Endothelial cell of hepatic sinusoid (primary cell): ENCODE measurements around the gene SNAPC4.

Source experiments
- in situ Hi-C: cut with HindIII; loops from 2 replicates; pipeline ENCODE4 v1.10.0; 2017; ENCODE audit warnings: low sequenced_read_pairs

The SNAPC4 gene

GRCh38 chr9:136373300-136374182 lies 26.4 kb downstream of the SNAPC4 start, which contains the start of gene CARD9:
Gene CARD9, minus strand, starts transcription at chr9:136373669. Its CDS starts 1,591 bp downstream, at chr9:136372078.
- in situ Hi-C loops = no loop called here

- in situ Hi-C loops = no loop called here
Observed at GRCh38 chr9:136372561-136373299, 27.2 kb downstream of the SNAPC4 start.

DNA sequence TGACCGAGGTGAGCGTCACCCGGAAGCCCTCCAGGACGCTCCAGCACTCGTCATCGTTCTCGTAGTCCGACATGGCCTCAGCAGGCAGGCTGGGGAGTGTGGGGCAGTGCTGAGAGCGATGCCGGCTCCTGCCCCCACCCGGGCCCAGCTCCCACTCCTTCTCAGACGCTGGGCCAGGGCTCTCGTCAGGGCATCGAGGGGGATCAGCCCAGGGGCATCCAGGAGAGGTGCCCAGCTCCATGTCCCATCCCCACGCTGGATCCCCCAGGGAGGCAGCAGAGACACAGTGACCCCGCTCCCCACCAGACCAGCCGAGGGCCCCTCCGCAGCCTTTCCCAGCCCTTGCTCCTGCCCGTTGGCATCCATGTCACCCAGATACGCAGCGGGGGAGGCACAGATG lies 28.0 kb downstream of the SNAPC4 start:
- in situ Hi-C loops = no loop called here

GRCh38 chr9:136371533-136371880 lies 28.5 kb downstream of the SNAPC4 start:
- in situ Hi-C loops = no loop called here

DNA sequence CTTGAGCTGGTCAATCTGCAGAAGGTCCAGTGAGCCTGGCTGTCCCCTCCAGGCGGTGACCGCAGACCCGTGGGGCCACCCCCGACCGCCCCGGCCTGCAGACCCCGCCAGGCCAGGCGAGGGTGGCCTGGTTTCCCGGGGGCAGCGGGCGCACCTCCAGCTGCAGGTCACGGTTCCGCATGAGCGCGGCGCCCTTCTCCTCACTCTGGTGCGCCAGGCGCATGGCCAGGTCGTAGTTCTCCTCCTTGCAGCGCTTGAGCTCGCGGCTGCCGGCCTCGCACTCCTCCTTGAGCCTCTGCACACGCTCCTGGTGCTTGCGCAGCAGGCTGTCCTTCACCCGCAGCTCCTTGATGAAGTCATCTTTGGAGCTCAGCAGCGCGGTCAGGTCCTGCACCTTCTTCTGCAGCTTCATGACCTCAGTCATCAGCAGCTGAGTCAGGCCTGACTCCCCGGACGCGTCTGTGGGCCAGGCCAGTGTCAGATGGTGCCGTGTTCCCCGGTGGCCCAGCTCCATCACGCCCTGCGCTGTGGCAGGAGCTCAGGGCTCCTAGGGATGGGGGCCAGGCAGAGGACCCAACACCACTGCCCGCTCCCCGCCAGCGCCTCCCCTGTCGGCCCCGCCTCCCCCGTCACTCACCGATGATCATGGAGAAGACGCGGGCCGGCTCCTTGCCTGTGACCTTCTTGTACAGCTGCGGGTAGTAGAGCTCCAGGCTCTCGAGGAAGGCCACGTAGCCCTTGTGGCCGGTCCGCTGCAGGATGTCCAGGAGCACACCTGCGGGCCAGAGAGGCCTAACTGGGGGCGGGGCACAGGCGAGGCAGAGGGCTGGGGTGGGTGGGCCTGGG lies 29.1 kb downstream of the SNAPC4 start:
- in situ Hi-C loops = no loop called here

DNA sequence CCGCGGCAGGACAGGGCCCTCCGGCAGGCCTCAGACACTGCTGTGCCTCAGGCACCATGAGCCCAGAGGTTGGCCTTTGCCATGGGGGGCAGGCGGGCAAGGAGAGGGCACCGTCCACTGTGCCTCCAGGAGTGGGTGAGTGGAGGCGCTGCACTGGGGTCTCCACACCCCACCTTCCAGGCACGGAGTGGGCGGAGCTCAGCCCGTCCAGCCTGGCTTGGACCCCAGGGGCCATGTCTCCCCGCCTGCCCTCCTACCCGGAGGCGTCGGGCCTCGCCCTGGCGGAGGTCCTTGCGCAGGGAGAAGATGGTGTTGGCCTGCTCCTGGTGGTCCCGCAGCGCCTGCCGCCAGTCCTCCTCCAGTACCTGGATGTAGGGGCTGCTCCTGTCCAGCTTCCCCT lies 29.9 kb downstream of the SNAPC4 start:
- in situ Hi-C loops = no loop called here

- in situ Hi-C loops = loop anchor here (5.0 to 10.0 kb wide), 5 partner anchors 79 to 304 kb away; partner anchors contain the start of gene NOTCH1
Observed at GRCh38 chr9:136368190-136368589, 31.8 kb downstream of the SNAPC4 start.

GRCh38 chr9:136367296-136368145 lies 32.4 kb downstream of the SNAPC4 start:
- in situ Hi-C loops = loop anchor here (5.0 to 10.0 kb wide), 5 partner anchors 80 to 305 kb away; partner anchors contain the start of gene NOTCH1

- in situ Hi-C loops = loop anchor here (5.0 to 10.0 kb wide), 5 partner anchors 80 to 305 kb away; partner anchors contain the start of gene NOTCH1
Observed at GRCh38 chr9:136366826-136367225, 33.1 kb downstream of the SNAPC4 start.

GRCh38 chr9:136365775-136366222 lies 34.2 kb downstream of the SNAPC4 start:
- in situ Hi-C loops = loop anchor here (5.0 to 10.0 kb wide), 5 partner anchors 82 to 307 kb away; partner anchors contain the start of gene NOTCH1

DNA sequence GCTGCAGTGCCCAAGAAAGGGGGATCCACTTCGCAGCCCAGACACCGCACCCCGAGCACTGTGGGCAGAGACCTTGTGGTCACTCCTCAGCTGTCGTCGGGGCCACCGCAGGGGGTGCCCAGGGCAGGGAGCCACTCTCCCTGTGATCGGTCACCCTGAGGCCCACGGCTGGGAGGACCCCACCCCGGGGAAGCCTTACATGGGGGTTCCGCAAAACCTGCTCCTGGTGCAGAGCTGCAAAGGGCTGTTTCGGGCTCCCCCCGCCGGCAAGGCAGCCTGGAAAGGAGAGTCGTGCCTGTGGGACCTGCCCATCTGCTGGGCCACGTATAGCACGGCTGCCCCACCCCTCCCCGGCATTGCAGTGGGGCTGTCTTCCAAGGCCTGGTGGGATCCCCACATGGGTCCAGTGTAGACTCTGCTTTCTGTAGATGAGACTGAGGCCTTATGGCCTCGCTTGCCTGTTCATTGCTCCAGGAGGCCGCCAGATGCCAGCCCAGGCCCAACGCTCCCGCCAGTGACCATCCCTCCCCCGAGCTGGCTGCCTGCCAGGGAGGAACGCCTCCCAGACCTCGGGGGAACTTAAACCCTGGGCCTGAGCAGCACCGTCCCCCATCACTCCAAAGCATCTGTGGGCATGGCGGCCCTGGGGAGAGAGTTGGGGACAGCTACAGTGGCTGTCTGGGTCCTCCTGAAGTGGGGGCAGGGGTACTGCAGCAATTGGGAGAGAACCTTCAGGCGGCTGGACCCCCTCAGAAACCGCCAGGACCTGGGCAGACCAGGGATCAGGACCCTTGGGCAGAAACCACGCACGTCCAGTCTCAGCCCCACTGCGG lies 34.8 kb downstream of the SNAPC4 start:
- in situ Hi-C loops = loop anchor here (5.0 to 10.0 kb wide), 5 partner anchors 82 to 307 kb away; partner anchors contain the start of gene NOTCH1

DNA sequence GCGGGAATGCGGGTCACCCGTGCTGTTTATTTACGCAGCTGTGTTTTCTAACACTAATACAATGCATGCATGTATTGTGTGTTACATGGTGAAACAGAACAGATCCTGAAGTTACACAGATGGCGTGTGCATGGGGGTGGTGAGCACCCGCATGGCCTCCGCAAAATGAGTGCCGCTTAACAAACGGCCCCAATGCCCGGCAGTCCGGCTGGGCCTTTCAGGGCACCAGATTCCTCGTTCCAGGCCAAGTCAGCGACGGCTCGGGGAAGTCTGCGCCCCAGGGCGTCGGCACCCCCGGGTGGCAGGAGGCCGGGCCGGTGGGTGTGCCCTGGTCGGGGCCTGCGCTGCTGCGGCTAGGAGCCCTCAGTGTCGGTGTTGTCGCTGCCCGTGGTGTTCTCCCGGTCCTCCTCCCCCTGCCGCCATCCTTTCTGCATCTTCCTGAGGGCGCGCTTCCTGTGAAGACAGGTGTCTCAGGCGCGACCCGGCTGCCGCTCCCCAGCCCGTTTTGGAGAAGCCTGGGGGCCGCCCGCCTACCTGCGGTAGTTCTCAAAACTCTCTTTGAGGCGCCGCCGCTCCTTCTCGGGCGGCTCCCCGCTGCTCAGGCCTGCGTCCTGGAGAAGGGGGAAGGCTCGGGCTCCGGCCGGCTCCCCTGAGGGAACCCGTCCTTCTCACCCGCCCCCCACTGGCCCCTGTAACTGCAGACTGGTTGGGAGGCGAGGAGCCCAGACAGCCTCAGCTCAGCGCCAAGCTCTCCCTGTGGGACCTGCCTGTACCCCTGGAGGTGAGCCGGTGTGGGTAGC lies 35.8 kb downstream of the SNAPC4 start:
- in situ Hi-C loops = loop anchor here (10.0 kb wide), 1 partner anchor 181 kb away; the partner anchor contains the start of gene NOTCH1

- in situ Hi-C loops = loop anchor here (10.0 kb wide), 1 partner anchor 181 kb away; the partner anchor contains the start of gene NOTCH1
Observed at GRCh38 chr9:136363106-136363948, 36.6 kb downstream of the SNAPC4 start, which contains the start of gene DNLZ. Gene DNLZ, minus strand, starts transcription at chr9:136363744. Its CDS starts 30 bp downstream, at chr9:136363714.

DNA sequence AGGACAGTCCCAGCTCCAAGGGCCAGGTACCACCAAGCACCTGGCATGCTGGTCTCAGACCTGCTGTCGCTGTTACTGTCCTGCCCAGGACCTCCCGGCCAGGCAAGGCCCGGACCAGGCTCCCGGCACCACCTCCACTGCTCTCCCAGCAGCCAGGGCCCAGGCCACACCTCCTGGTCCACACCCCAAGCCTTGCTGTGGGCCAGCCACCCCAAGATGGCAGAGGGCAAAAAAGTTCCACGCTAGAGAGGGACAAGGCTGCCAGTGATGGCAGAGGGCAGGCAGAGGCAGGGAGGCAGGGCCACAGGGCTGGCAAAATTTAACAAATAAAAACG lies 37.6 kb downstream of the SNAPC4 start:
- in situ Hi-C loops = loop anchor here (10.0 kb wide), 1 partner anchor 182 kb away; the partner anchor contains the start of gene NOTCH1

GRCh38 chr9:136361754-136362449 lies 38.1 kb downstream of the SNAPC4 start:
- in situ Hi-C loops = loop anchor here (10.0 kb wide), 1 partner anchor 183 kb away; the partner anchor contains the start of gene NOTCH1
